ENCODE measurements around the gene PRRX1. TPM values are rescaled to one million over a fixed set of nuclear protein-coding genes. Genes with fewer than 3 reads are reported as not detected.
A peak's percentile ranks its signal among the peaks of the same experiment; 100 is the strongest.

The PRRX1 gene
- total RNA-seq, 1 donor from 2014 or later = 35.8 TPM

- intact Hi-C loops (cut with DNase I) = no loop called here
- DNase-seq (no peak), ATAC-seq (ENCODE audit: poor library complexity) (no peak)
Observed at GRCh38 chr1:170703591-170703990, 39.7 kb downstream of the PRRX1 start.

GRCh38 chr1:170704256-170704655 lies 40.3 kb downstream of the PRRX1 start:
- ATAC-seq (ENCODE audit: poor library complexity) = no peak
- intact Hi-C loops (cut with DNase I) = no loop called here

GRCh38 chr1:170705981-170706380 lies 42.0 kb downstream of the PRRX1 start:
- intact Hi-C loops (cut with DNase I) = no loop called here
- ATAC-seq (ENCODE audit: poor library complexity) = no peak
- DNase-seq = no peak

More at GRCh38 chr1:170704256-170704655, 40.3 kb downstream of the PRRX1 start:
- no peak for DNase-seq

- DNase-seq = no peak
- ATAC-seq (ENCODE audit: poor library complexity) = no peak
- intact Hi-C loops (cut with DNase I) = no loop called here
Observed at GRCh38 chr1:170707117-170707516, 43.2 kb downstream of the PRRX1 start.

GRCh38 chr1:170707959-170708655 lies 44.2 kb downstream of the PRRX1 start:
- intact Hi-C loops (cut with DNase I) = no loop called here
- DNase-seq = no peak
- peak; percentile 81 for ATAC-seq (ENCODE audit: poor library complexity)

GRCh38 chr1:170711682-170712081 lies 47.8 kb downstream of the PRRX1 start:
- ATAC-seq (ENCODE audit: poor library complexity) = no peak
- intact Hi-C loops (cut with DNase I) = no loop called here
- DNase-seq = no peak

GRCh38 chr1:170714163-170714562 lies 50.2 kb downstream of the PRRX1 start:
- DNase-seq = no peak
- ATAC-seq (ENCODE audit: poor library complexity) = no peak
- intact Hi-C loops (cut with DNase I) = no loop called here

- ATAC-seq (ENCODE audit: poor library complexity) (no peak), DNase-seq (no peak)
- intact Hi-C loops (cut with DNase I) = no loop called here
Observed at GRCh38 chr1:170714938-170715337, 51.0 kb downstream of the PRRX1 start.

GRCh38 chr1:170716835-170717429 lies 53.0 kb downstream of the PRRX1 start:
- ATAC-seq (ENCODE audit: poor library complexity) = no peak
- intact Hi-C loops (cut with DNase I) = no loop called here
- DNase-seq = no peak

- intact Hi-C loops (cut with DNase I) = no loop called here
- DNase-seq = no peak
- no peak for ATAC-seq (ENCODE audit: poor library complexity)
Observed at GRCh38 chr1:170720661-170721060, 56.7 kb downstream of the PRRX1 start.

GRCh38 chr1:170721621-170722020 lies 57.7 kb downstream of the PRRX1 start:
- no peak for ATAC-seq (ENCODE audit: poor library complexity)
- intact Hi-C loops (cut with DNase I) = no loop called here
- DNase-seq = no peak

GRCh38 chr1:170723518-170723917 lies 59.6 kb downstream of the PRRX1 start:
- intact Hi-C loops (cut with DNase I) = no loop called here
- DNase-seq (no peak), ATAC-seq (ENCODE audit: poor library complexity) (no peak)

GRCh38 chr1:170725326-170725725 lies 61.4 kb downstream of the PRRX1 start:
- intact Hi-C loops (cut with DNase I) = no loop called here

GRCh38 chr1:170727963-170728362 lies 64.0 kb downstream of the PRRX1 start:
- no peak for ATAC-seq (ENCODE audit: poor library complexity)
- no peak for DNase-seq
- intact Hi-C loops (cut with DNase I) = no loop called here

More at GRCh38 chr1:170725326-170725725, 61.4 kb downstream of the PRRX1 start:
- no peak for DNase-seq
- peak; percentile 24 for ATAC-seq (ENCODE audit: poor library complexity)

- DNase-seq (no peak), ATAC-seq (ENCODE audit: poor library complexity) (peak; percentile 88)
- intact Hi-C loops (cut with DNase I) = no loop called here
Observed at GRCh38 chr1:170729225-170730002, 65.5 kb downstream of the PRRX1 start.

GRCh38 chr1:170730014-170730413 lies 66.1 kb downstream of the PRRX1 start:
- ATAC-seq (ENCODE audit: poor library complexity) (no peak), DNase-seq (no peak)
- intact Hi-C loops (cut with DNase I) = no loop called here

GRCh38 chr1:170730438-170730837 lies 66.5 kb downstream of the PRRX1 start:
- intact Hi-C loops (cut with DNase I) = no loop called here
- DNase-seq = no peak
- ATAC-seq (ENCODE audit: poor library complexity) = peak; percentile 56

GRCh38 chr1:170731566-170732251 lies 67.8 kb downstream of the PRRX1 start:
- DNase-seq = no peak
- ATAC-seq (ENCODE audit: poor library complexity) = no peak
- intact Hi-C loops (cut with DNase I) = no loop called here

GRCh38 chr1:170732252-170732588 lies 68.3 kb downstream of the PRRX1 start:
- DNase-seq (no peak), ATAC-seq (ENCODE audit: poor library complexity) (peak; percentile 45)
- intact Hi-C loops (cut with DNase I) = no loop called here
